Hepatocyte (in vitro differentiated cells): ENCODE results near the gene FKTN. TPM values are rescaled to one million over a fixed set of nuclear protein-coding genes. Genes with fewer than 3 reads are reported as not detected.

Source experiments
- DNase-seq: peaks from one replicate; pipeline ENCODE4 v3.0.0-alpha.2; 2016; ENCODE audit warnings: low spot score
- H2AFZ ChIP-seq: fragments of 200-600 bp; sonication (generic); 2 replicates; pipeline ENCODE4 v1.6.0; 2016; ENCODE audit warnings: antibody characterized with exemption, mild to moderate bottlenecking
- H3K27ac ChIP-seq: fragments of 200-600 bp; sonication (generic); 2 replicates; pipeline ENCODE4 v1.5.1; 2016; ENCODE audit warnings: mild to moderate bottlenecking
- H3K27me3 ChIP-seq: fragments of 200-600 bp; sonication (generic); 2 replicates; pipeline ENCODE4 v1.6.1; 2016
- H3K36me3 ChIP-seq: fragments of 200-600 bp; sonication (generic); replicated peaks from 2 replicates; pipeline ENCODE4 v1.5.1; 2016; ENCODE audit warnings: low read depth; ENCODE audit not compliant: insufficient read depth
- H3K4me1 ChIP-seq: fragments of 200-600 bp; sonication (generic); 2 replicates; pipeline ENCODE4 v1.5.1; 2016; ENCODE audit warnings: mild to moderate bottlenecking, moderate library complexity; ENCODE audit not compliant: insufficient read depth
- H3K4me2 ChIP-seq: fragments of 200-600 bp; sonication (generic); 2 replicates; pipeline ENCODE4 v1.6.0; 2016
- H3K4me3 ChIP-seq: fragments of 200-600 bp; sonication (generic); 2 replicates; pipeline ENCODE4 v1.5.1; 2016; ENCODE audit warnings: mild to moderate bottlenecking
- H3K79me2 ChIP-seq: fragments of 200-600 bp; sonication (generic); 2 replicates; pipeline ENCODE4 v1.6.0; 2017; ENCODE audit warnings: mild to moderate bottlenecking
- H3K9me2 ChIP-seq: fragments of 200-600 bp; sonication (generic); replicated peaks from 2 replicates; pipeline ENCODE4 v1.6.0; 2017; ENCODE audit warnings: mild to moderate bottlenecking; ENCODE audit not compliant: insufficient read depth
- H3K9me3 ChIP-seq: fragments of 200-600 bp; sonication (generic); 2 replicates; pipeline ENCODE4 v1.5.1; 2016; ENCODE audit warnings: low read depth, mild to moderate bottlenecking
- H4K20me1 ChIP-seq: fragments of 200-600 bp; sonication (generic); 2 replicates; pipeline ENCODE4 v1.6.0; 2016; ENCODE audit warnings: mild to moderate bottlenecking; ENCODE audit not compliant: insufficient read depth, poor library complexity, severe bottlenecking
- EZH2 ChIP-seq: fragments of 200-600 bp; sonication (generic); IDR thresholded peaks from 2 replicates; pipeline ENCODE4 v1.6.1; 2016; ENCODE audit warnings: antibody characterized with exemption, mild to moderate bottlenecking, borderline replicate concordance
- EZH2phosphoT487 ChIP-seq: fragments of 200-600 bp; sonication (generic); IDR thresholded peaks from one replicate; pipeline ENCODE4 v1.6.1; 2018; ENCODE audit warnings: antibody characterized with exemption, mild to moderate bottlenecking, low read depth, moderate library complexity; ENCODE audit not compliant: unreplicated experiment, severe bottlenecking
- whole genome bisulfite sequencing: methylation state at CpG from one replicate; pipeline ENCODE4 v1.1.6; 2016; ENCODE audit warnings: low lambda C conversion rate; ENCODE audit errors: missing lambda C conversion rate; 5-methylcytosine and 5-hydroxymethylcytosine counted together
- polyA plus RNA-seq: library from polyadenylated mRNA; unstranded; fragments of >200 nt; fragmentation: Nextera tagmentation; extraction: Ambion mirVana; gene quantifications from 2 replicates; pipeline ENCODE4 v1.2.1, GENCODE V29; 2016
- total RNA-seq: library from RNA; depleted of rRNA; stranded (reverse); fragments of >200 nt; gene quantifications from 2 replicates; pipeline ENCODE4 v1.2.3, GENCODE V29; 2014
- TF ChIP-seq, protein P1 (sequence below): fragments of 200-600 bp; sonication (generic); IDR thresholded peaks from 2 replicates; pipeline ENCODE4 v1.5.1; 2016; ENCODE audit warnings: antibody characterized with exemption, mild to moderate bottlenecking; ENCODE audit not compliant: poor library complexity

Gene FKTN
- total and polyA plus RNA-seq, 2 experiments from 2014 or later, result 1.8 to 27.1 TPM

GRCh38 chr9:105531530-105531929, 26.4 kb upstream of the FKTN start:
- H3K79me2 ChIP-seq, result no peaks in the 10 kb centered on the region
- no peak overlapping the region for H2AFZ ChIP-seq
- H3K9me2 ChIP-seq, result no peaks in the 10 kb centered on the region
- TF ChIP-seq EZH2, result no peak
- TF ChIP-seq EZH2phosphoT487, result no peak
- TF ChIP-seq, protein P1, sequence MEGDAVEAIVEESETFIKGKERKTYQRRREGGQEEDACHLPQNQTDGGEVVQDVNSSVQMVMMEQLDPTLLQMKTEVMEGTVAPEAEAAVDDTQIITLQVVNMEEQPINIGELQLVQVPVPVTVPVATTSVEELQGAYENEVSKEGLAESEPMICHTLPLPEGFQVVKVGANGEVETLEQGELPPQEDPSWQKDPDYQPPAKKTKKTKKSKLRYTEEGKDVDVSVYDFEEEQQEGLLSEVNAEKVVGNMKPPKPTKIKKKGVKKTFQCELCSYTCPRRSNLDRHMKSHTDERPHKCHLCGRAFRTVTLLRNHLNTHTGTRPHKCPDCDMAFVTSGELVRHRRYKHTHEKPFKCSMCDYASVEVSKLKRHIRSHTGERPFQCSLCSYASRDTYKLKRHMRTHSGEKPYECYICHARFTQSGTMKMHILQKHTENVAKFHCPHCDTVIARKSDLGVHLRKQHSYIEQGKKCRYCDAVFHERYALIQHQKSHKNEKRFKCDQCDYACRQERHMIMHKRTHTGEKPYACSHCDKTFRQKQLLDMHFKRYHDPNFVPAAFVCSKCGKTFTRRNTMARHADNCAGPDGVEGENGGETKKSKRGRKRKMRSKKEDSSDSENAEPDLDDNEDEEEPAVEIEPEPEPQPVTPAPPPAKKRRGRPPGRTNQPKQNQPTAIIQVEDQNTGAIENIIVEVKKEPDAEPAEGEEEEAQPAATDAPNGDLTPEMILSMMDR, result no peak
- H3K27ac ChIP-seq, result no peak overlapping the region
- no peak for DNase-seq
- WGBS, result 96% methylated on average over 3 of the region's 3 CpGs
- no peaks in the 10 kb centered on the region for H3K4me1 ChIP-seq
- H4K20me1 ChIP-seq, result no peaks in the 10 kb centered on the region
- H3K4me3 ChIP-seq, result no peak overlapping the region
- no peaks in the 10 kb centered on the region for H3K27me3 ChIP-seq
- H3K4me2 ChIP-seq, result no peak overlapping the region
- H3K9me3 ChIP-seq, result no peaks in the 10 kb centered on the region
- H3K36me3 ChIP-seq, result no peaks in the 10 kb centered on the region

GRCh38 chr9:105535920-105536668, 21.8 kb upstream of the FKTN start:
- H3K79me2 ChIP-seq, result no peaks in the 10 kb centered on the region
- no peaks in the 10 kb centered on the region for H4K20me1 ChIP-seq
- no peaks in the 10 kb centered on the region for H3K27me3 ChIP-seq
- no peaks in the 10 kb centered on the region for H3K4me1 ChIP-seq
- no peak overlapping the region for H3K4me3 ChIP-seq
- H3K4me2 ChIP-seq, result no peak overlapping the region
- H3K36me3 ChIP-seq, result no peaks in the 10 kb centered on the region
- 99% methylated on average over 3 of the region's 3 CpGs for WGBS
- no peak for DNase-seq
- no peak overlapping the region for H2AFZ ChIP-seq
- H3K27ac ChIP-seq, result no peak overlapping the region
- no peaks in the 10 kb centered on the region for H3K9me3 ChIP-seq
- no peaks in the 10 kb centered on the region for H3K9me2 ChIP-seq
- no peak for TF ChIP-seq EZH2
- TF ChIP-seq EZH2phosphoT487, result no peak
- TF ChIP-seq, protein P1, result no peak

DNA sequence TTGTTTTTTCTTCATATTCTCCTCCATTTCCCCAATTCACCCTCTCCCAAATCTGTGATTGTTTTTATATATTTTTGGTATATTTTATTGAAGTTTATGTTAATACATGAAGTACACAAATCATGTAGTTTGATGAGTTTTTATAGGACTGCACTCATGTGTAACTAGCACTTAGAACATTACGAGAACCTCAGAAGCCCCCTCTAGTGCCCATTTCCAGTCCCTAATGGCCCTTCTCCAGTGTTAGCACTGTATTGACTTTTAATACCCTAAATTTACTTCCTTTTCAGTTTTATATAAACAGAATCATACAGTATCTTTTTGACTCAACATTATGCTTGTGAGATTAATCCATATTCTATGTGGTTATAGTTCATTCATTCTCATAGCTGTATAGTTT, 18.5 kb upstream of the FKTN start:
- TF ChIP-seq EZH2 (no peak), EZH2phosphoT487 (no peak)
- TF ChIP-seq, protein P1, result no peak
- no peak overlapping the region for H2AFZ ChIP-seq

More for the DNA sequence above, 18.5 kb upstream of the FKTN start:
- Histone ChIP-seq H3K4me2 (no peak overlapping the region), H3K79me2 (no peaks in the 10 kb centered on the region), H3K9me3 (no peaks in the 10 kb centered on the region), H3K4me3 (no peak overlapping the region), H4K20me1 (no peaks in the 10 kb centered on the region), H3K9me2 (no peaks in the 10 kb centered on the region), H3K4me1 (no peaks in the 10 kb centered on the region), H3K27me3 (no peaks in the 10 kb centered on the region), H3K36me3 (no peaks in the 10 kb centered on the region), H3K27ac (no peak overlapping the region)
- WGBS, result 100% methylated on average over 1 of the region's 1 CpG
- DNase-seq, result no peak
